HG02759 (cell line): ENCODE data around the gene TPSG1.
"Not testable (repeated sequence)": the region's sequence is repeated elsewhere in the genome, so short reads cannot be mapped to it uniquely, and the experiment has no call there.

ENCODE experiments used
- ATAC-seq: cut with Tn5 transposase; IDR thresholded peaks from one replicate; pipeline ENCODE4 v1.9.1; 2021; ENCODE audit warnings: mild to moderate bottlenecking, moderate library complexity; ENCODE audit not compliant: unreplicated experiment

TPSG1 gene

GRCh38 chr16:1198671-1199346 lies 26.3 kb downstream of the TPSG1 start:
- not testable (repeated sequence) for ATAC-seq

- ATAC-seq: no peak
Measured at GRCh38 chr16:1198194-1198593, 26.9 kb downstream of the TPSG1 start.

GRCh38 chr16:1197237-1197866 lies 27.7 kb downstream of the TPSG1 start:
- ATAC-seq: no peak

GRCh38 chr16:1196494-1196893 lies 28.6 kb downstream of the TPSG1 start:
- ATAC-seq: no peak

- ATAC-seq: no peak
Measured at GRCh38 chr16:1195393-1195666, 29.7 kb downstream of the TPSG1 start.

GRCh38 chr16:1194665-1195392 lies 30.2 kb downstream of the TPSG1 start:
- no peak for ATAC-seq

- ATAC-seq: no peak
Measured at GRCh38 chr16:1193825-1194581, 31.1 kb downstream of the TPSG1 start.

- no peak for ATAC-seq
Measured at GRCh38 chr16:1193143-1193824, 31.8 kb downstream of the TPSG1 start.

GRCh38 chr16:1192384-1193073 lies 32.5 kb downstream of the TPSG1 start:
- ATAC-seq: no peak

- not testable (repeated sequence) for ATAC-seq
Measured at GRCh38 chr16:1190789-1191188, 34.3 kb downstream of the TPSG1 start.

GRCh38 chr16:1189455-1189854 lies 35.6 kb downstream of the TPSG1 start:
- no peak for ATAC-seq

GRCh38 chr16:1188432-1189189 lies 36.5 kb downstream of the TPSG1 start:
- ATAC-seq: no peak

- ATAC-seq: not testable (repeated sequence)
Measured at GRCh38 chr16:1185460-1186207, 39.4 kb downstream of the TPSG1 start.

GRCh38 chr16:1184980-1185379 lies 40.1 kb downstream of the TPSG1 start:
- no peak for ATAC-seq

GRCh38 chr16:1184156-1184868 lies 40.8 kb downstream of the TPSG1 start:
- ATAC-seq: no peak

GRCh38 chr16:1182950-1183907 lies 41.8 kb downstream of the TPSG1 start:
- no peak for ATAC-seq

- no peak for ATAC-seq
Measured at GRCh38 chr16:1182316-1182671, 42.8 kb downstream of the TPSG1 start.
